Right lobe of liver (tissue), 6 donors: ENCODE data around the gene KCNG3. TPM values are rescaled to one million over a fixed set of nuclear protein-coding genes. Genes with fewer than 3 reads are reported as not detected.

ENCODE experiments used
- ATAC-seq, 4 donors: fragments of 200-7000 bp; cut with Tn5 transposase; one replicate each; pipeline ENCODE4 v1.9.1; 2020; ENCODE audit warnings: mild to moderate bottlenecking in 4 of 4, moderate library complexity in 4 of 4
- DNase-seq, 3 donors: peaks; one replicate each; pipeline ENCODE4 v3.0.0-alpha.2; 2020
- H3K27ac ChIP-seq, 3 donors: fragments of 200-600 bp; one replicate each; pipeline ENCODE4 v1.8.0; 2022
- H3K27me3 ChIP-seq, 2 donors: fragments of 200-600 bp; one replicate each; pipeline ENCODE4 v1.8.0; 2022
- H3K36me3 ChIP-seq, 4 donors: fragments of 200-600 bp; sonication (generic) in 1 of 4; one replicate each; pipeline versions ENCODE4 v1.5.1 to v1.8.0; 2017 to 2022; ENCODE audit warnings: control low read depth in 1 of 4
- H3K4me1 ChIP-seq, 4 donors: fragments of 200-600 bp; sonication (generic) in 1 of 4; one replicate each; pipeline versions ENCODE4 v1.5.1 to v1.8.0; 2017 to 2022; ENCODE audit warnings: control low read depth in 1 of 4
- H3K4me3 ChIP-seq, 3 donors: fragments of 200-600 bp; one replicate each; pipeline ENCODE4 v1.8.0; 2022
- H3K9me3 ChIP-seq, 4 donors: fragments of 200-600 bp; sonication (generic) in 1 of 4; one replicate each; pipeline versions ENCODE4 v1.5.1 to v1.8.0; 2017 to 2022; ENCODE audit warnings: control low read depth in 1 of 4
- CTCF ChIP-seq, 4 donors: fragments of 200-600 bp in 3 of 4; fragments of 450-650 bp in 1 of 4; IDR thresholded peaks; one replicate each; pipeline versions ENCODE4 v1.5.1 to v1.8.0; 2016 to 2022; ENCODE audit warnings: antibody characterized with exemption in 4 of 4, mild to moderate bottlenecking in 2 of 4
- POLR2A ChIP-seq: fragments of 450-650 bp; IDR thresholded peaks from one replicate; pipeline ENCODE4 v1.6.1; 2017; ENCODE audit warnings: antibody characterized with exemption, mild to moderate bottlenecking
- WGBS: methylation state at CpG from one replicate; pipeline ENCODE4 v1.1.6; 2018; ENCODE audit warnings: low coverage, low lambda C conversion rate; ENCODE audit not compliant: insufficient coverage; ENCODE audit errors: missing lambda C conversion rate; 5-methylcytosine and 5-hydroxymethylcytosine counted together
- intact Hi-C, 2 donors: fragments of 100-400 bp; cut with DNase I; formaldehyde crosslinking; loops; one replicate each; pipeline versions ENCODE4 v1.11.2 to v1.14.1; 2022
- total RNA-seq, 6 experiments: library from RNA; depleted of rRNA in 2 of 6; stranded (reverse); fragments of >200 nt in 2 of 6; fragmentation: NEBNext Ultra II Directional in 3 of 6; extraction: Animal tissue kit (Norgen Biotek cat#: 25700) in 3 of 6; gene quantifications; one replicate each; pipeline versions ENCODE4 v1.1.0 to v1.2.4, GENCODE V29; 2016 to 2023
- donor health status: DM: no; HTN: yes; CAD: no.
- donor health status: DM: no; HTN: no; CAD: no.
- donor health status: DM: no; HTN: no; CAD: no.
- donor health status: DM: no; HTN: yes; CAD: no.
- donor health status: DM: no; HTN: yes; CAD: no.

Gene KCNG3
- total RNA-seq, 6 experiments from 2014 or later: 0.06 TPM; not detected in 5

DNA sequence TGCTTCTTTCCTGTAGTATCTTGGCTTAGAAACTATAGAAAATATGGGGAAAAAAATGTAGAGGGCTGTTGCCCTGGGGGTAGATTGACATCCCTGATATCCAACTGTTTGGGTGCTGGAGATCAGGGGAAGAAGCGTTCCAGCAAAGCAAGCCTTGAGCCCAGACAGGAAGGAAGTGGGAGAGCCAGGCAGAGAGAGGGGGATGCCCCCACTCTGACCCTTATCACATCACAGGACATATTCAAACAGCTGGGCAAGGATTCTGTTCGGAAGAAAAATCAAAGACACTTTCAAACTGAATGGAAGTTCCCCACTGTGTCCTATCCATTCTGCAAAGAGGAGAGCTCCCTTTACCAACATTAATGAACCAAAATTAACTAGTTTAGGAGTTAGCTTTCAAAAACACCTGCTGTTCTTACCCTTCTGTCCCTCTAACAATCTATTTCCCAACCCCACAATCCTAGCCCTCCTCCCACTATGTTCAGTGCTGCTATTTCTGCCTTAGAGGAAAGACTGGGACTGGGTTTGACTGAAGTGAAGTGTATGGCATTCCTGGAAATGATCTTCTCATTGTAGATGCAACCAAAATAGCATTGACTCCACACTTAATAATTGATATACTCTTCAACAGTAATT, 16.9 kb upstream of the KCNG3 start:
- intact Hi-C loops: loop anchor here in 1 of 2 donors (10.0 kb wide), 1 partner anchor 154 kb away; no protein-coding TSS in a partner anchor
- no peak overlapping the region for H3K27ac ChIP-seq

DNA sequence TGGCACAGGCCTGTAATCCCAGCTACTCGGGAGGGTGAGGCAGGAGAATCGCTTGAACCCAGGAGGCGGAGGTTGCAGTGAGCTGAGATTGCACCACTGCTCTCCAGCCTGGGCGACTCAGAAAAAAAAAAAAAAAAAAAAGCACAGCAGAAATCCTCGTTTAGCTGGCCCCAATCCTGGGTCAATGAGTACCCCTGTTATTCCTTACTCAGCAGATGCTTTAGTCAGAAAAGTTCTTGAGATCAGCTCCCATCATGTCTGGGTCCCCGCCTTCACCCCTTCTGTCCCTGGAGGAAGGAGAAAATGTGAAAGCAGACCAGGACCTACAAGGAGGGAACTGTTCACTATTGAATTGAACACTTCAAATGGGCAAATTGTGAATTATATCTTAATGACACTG, 16.4 kb upstream of the KCNG3 start:
- Histone ChIP-seq H3K9me3 (no peaks in the 10 kb centered on the region), H3K4me3 (no peak overlapping the region), H3K4me1 (no peaks in the 10 kb centered on the region), H3K27me3 (no peaks in the 10 kb centered on the region), H3K36me3 (no peaks in the 10 kb centered on the region), H3K27ac (no peak overlapping the region)
- WGBS: 60% methylated on average over 5 of the region's 6 CpGs
- DNase-seq (no peak), ATAC-seq (no peak)
- intact Hi-C loops: loop anchor here in 1 of 2 donors (10.0 kb wide), 1 partner anchor 155 kb away; no protein-coding TSS in a partner anchor
- no peak for TF ChIP-seq CTCF (IDR thresholded peaks at IDR 0.05)

More for the DNA sequence above, 16.9 kb upstream of the KCNG3 start:
- Histone ChIP-seq H3K4me3 (no peak overlapping the region), H3K27me3 (no peaks in the 10 kb centered on the region), H3K36me3 (no peaks in the 10 kb centered on the region), H3K9me3 (no peaks in the 10 kb centered on the region), H3K4me1 (no peaks in the 10 kb centered on the region)
- 36% methylated on average over 2 of the region's 2 CpGs for WGBS
- DNase-seq: no peak
- no peak for ATAC-seq
- TF ChIP-seq POLR2A: no peak
- no peak for TF ChIP-seq CTCF (IDR thresholded peaks at IDR 0.05)

DNA sequence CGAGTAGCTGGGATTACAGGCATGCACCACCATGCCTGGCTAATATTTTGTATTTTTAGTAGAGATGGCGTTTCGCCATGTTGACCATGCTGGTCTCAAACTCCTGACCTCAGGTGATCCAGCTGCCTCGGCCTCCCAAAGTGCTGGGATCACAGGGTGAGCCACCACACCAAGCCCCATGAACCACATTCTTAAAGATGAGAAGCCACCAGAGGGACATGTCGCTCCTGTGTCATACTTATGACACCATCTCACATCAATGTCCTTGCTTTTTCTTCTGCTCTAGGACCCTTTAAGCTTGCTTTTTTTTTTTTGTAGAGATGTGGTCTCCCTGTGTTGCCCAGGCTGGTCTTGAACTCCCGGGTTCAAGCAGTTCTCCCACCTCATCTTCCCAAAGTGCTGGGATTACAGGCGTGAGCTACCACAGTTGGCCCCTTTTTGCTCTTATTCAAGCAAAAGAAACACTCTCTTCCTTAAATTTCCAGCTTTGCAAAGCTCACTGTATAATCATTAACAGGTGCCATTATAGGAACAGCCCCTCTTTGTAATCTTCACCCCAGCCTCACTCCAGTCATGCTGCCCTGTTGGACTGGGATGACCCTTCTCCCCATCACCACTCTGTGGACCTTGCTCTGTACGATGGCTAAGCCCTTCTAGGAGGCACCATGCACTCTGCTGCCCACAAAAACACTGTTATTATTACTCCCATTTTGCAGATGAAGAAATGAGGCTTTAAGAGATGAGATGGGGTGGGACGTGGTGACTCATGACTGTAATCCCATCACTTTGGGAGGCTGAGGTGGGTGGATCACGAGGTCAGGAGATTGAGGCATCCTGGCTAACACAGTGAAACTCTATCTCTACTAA, 10.8 kb upstream of the KCNG3 start:
- H3K4me1 ChIP-seq: no peaks in the 10 kb centered on the region
- TF ChIP-seq CTCF (IDR thresholded peaks at IDR 0.05) (no peak), POLR2A (no peak)
- ATAC-seq (no peak), DNase-seq (no peak)
- no peaks in the 10 kb centered on the region for H3K27me3 ChIP-seq
- intact Hi-C loops: no loop called here
- no peaks in the 10 kb centered on the region for H3K9me3 ChIP-seq
- no peaks in the 10 kb centered on the region for H3K36me3 ChIP-seq
- H3K27ac ChIP-seq: no peak overlapping the region
- 69% methylated on average over 9 of the region's 10 CpGs for WGBS
- no peak overlapping the region for H3K4me3 ChIP-seq

DNA sequence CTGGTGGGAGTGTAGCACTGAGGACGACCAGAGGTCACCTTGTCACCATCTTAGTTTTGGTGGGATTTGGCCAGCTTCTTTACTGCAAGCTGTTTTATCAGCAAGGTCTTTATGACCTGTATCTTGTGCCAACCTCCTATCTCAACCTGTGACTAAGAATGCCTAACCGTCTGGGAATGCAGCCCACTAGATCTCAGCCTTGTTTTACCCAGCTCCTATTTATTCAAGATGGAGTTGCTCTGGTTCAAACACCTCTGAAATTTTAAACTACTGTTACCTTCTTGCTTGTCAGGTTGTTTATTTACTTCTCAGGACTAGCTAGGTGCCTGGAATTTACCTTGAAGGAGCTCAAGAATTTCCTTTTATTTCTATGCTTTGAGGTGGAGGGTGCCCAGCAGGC, 9.5 kb upstream of the KCNG3 start:
- Histone ChIP-seq H3K36me3 (no peaks in the 10 kb centered on the region), H3K4me3 (no peak overlapping the region), H3K27me3 (no peaks in the 10 kb centered on the region), H3K27ac (no peak overlapping the region), H3K4me1 (no peaks in the 10 kb centered on the region), H3K9me3 (no peaks in the 10 kb centered on the region)
- ATAC-seq: no peak
- DNase-seq: no peak
- intact Hi-C loops: no loop called here
- TF ChIP-seq POLR2A (no peak), CTCF (IDR thresholded peaks at IDR 0.05) (no peak)
- 55% methylated on average over 2 of the region's 2 CpGs for WGBS
